ENCODE results near the gene NAP1L4.
A peak's percentile ranks its signal among the peaks of the same experiment; 100 is the strongest.

Gene NAP1L4

GRCh38 chr11:2994336-2994730 is 2.2 kb upstream of the NAP1L4 start:
- TF ChIP-seq CEBPB (IDR thresholded peaks at IDR 0.05) (no peak), YY1 (IDR thresholded peaks at IDR 0.05; ENCODE audit: low read depth) (no peak), NFIC (IDR thresholded peaks at IDR 0.05) (no peak), ZBTB7A (IDR thresholded peaks at IDR 0.05; ENCODE audit: low read depth) (no peak), TCF12 (IDR thresholded peaks at IDR 0.05; ENCODE audit: low read depth) (no peak), RAD21 (IDR thresholded peaks at IDR 0.05; ENCODE audit: low read depth) (no peak), CREB1 (IDR thresholded peaks at IDR 0.05; ENCODE audit: low read depth) (no peak), MAX (IDR thresholded peaks at IDR 0.05) (no peak), FOXM1 (IDR thresholded peaks at IDR 0.05; ENCODE audit: borderline replicate concordance, low read depth) (no peak), USF1 (IDR thresholded peaks at IDR 0.05) (no peak)

DNA sequence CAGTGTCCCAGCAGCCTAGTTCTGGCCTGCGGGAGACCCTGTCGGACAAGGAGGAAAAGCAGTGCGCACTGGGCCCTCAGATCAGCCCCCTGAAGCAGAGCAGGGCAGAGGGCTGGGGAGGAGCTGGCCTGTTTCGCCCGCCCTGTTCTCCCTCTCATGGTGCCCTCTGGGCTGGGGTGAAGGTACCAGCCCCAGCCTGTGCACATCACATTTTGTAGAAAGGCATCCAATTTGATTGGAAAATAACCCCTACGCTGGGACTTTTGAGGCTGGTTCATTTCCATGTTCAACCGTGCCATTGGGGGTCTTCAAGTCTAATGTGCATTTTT is 832 bp upstream of the NAP1L4 start:
- no peak for TF ChIP-seq MAX (IDR thresholded peaks at IDR 0.05)
- no peak for TF ChIP-seq CREB1 (IDR thresholded peaks at IDR 0.05; ENCODE audit: low read depth)

DNA sequence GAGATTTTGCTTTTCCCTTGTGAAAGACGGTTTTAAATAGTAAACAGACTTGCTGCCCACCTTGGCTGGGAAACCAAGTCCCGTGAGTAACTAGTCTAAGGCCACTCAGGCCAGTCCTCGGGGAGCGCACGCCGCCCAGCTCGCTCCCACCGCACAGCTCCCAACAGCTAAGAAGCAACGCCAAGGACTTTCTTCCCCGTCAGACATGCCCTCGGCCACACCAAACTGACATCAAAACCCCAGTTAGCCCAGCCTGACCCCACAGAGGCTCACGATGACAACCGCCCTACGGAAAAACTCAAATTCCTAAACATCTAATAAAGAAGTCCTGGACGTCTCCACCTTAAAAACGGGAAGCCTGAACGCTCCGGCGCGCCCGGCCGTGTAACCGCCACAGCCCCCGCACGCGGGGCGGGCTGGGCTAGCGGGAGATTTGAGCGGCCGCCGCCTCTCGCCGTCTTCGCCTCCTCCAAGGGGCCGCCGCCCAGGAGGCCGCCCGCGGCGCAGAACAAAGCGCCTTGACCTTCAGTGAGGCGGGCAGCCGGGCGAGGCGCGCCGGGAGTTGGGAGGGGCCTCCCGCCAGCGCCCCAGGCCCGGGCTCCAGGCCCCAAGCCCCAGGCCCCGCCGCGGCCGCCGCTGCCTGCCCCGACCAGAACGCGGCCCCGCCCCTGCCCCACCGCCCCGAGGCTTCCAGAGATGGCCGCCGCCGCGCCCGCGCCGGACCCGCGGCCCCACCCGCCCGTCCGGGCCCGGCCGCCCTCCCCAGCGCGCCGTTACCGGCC is 486 bp downstream of the NAP1L4 start:
- TF ChIP-seq EGR1 (IDR thresholded peaks at IDR 0.05) (peak; percentile 65; the same call in 1 of the 2 replicates), NFIC (IDR thresholded peaks at IDR 0.05) (no peak), CREB1 (IDR thresholded peaks at IDR 0.05; ENCODE audit: low read depth) (no peak), TAF1 (IDR thresholded peaks at IDR 0.05; ENCODE audit: low read depth) (peak; percentile 14; the same call in 1 of the 2 replicates), FOXM1 (IDR thresholded peaks at IDR 0.05; ENCODE audit: borderline replicate concordance, low read depth) (no peak), USF1 (IDR thresholded peaks at IDR 0.05) (no peak), RAD21 (IDR thresholded peaks at IDR 0.05; ENCODE audit: low read depth) (no peak), YY1 (IDR thresholded peaks at IDR 0.05; ENCODE audit: low read depth) (no peak), CEBPB (IDR thresholded peaks at IDR 0.05) (no peak), TCF12 (IDR thresholded peaks at IDR 0.05; ENCODE audit: low read depth) (peak; percentile 33; the same call in 1 of the 2 replicates), EP300 (IDR thresholded peaks at IDR 0.05; ENCODE audit: borderline replicate concordance) (no peak; the same call in 1 of the 2 replicates), MAX (IDR thresholded peaks at IDR 0.05) (peak; percentile 64; the same call in 1 of the 2 replicates), TEAD4 (IDR thresholded peaks at IDR 0.05) (no peak), ZBTB7A (IDR thresholded peaks at IDR 0.05; ENCODE audit: low read depth) (no peak)
- TF ChIP-seq, protein P1, sequence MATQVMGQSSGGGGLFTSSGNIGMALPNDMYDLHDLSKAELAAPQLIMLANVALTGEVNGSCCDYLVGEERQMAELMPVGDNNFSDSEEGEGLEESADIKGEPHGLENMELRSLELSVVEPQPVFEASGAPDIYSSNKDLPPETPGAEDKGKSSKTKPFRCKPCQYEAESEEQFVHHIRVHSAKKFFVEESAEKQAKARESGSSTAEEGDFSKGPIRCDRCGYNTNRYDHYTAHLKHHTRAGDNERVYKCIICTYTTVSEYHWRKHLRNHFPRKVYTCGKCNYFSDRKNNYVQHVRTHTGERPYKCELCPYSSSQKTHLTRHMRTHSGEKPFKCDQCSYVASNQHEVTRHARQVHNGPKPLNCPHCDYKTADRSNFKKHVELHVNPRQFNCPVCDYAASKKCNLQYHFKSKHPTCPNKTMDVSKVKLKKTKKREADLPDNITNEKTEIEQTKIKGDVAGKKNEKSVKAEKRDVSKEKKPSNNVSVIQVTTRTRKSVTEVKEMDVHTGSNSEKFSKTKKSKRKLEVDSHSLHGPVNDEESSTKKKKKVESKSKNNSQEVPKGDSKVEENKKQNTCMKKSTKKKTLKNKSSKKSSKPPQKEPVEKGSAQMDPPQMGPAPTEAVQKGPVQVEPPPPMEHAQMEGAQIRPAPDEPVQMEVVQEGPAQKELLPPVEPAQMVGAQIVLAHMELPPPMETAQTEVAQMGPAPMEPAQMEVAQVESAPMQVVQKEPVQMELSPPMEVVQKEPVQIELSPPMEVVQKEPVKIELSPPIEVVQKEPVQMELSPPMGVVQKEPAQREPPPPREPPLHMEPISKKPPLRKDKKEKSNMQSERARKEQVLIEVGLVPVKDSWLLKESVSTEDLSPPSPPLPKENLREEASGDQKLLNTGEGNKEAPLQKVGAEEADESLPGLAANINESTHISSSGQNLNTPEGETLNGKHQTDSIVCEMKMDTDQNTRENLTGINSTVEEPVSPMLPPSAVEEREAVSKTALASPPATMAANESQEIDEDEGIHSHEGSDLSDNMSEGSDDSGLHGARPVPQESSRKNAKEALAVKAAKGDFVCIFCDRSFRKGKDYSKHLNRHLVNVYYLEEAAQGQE (IDR thresholded peaks at IDR 0.05; ENCODE audit: low read depth) = no peak

GRCh38 chr11:2990617-2991451 is 1.3 kb downstream of the NAP1L4 start:
- TF ChIP-seq FOXM1 (IDR thresholded peaks at IDR 0.05; ENCODE audit: borderline replicate concordance, low read depth) (no peak), YY1 (IDR thresholded peaks at IDR 0.05; ENCODE audit: low read depth) (peak; percentile 76; the same call in 1 of the 2 replicates)

- no peak for TF ChIP-seq YY1 (IDR thresholded peaks at IDR 0.05; ENCODE audit: low read depth)
- TF ChIP-seq FOXM1 (IDR thresholded peaks at IDR 0.05; ENCODE audit: borderline replicate concordance, low read depth) = no peak
- TF ChIP-seq ZBTB7A (IDR thresholded peaks at IDR 0.05; ENCODE audit: low read depth) = no peak
- TF ChIP-seq RAD21 (IDR thresholded peaks at IDR 0.05; ENCODE audit: low read depth) = no peak
- no peak for TF ChIP-seq MAX (IDR thresholded peaks at IDR 0.05)
- no peak for TF ChIP-seq CEBPB (IDR thresholded peaks at IDR 0.05)
- TF ChIP-seq TAF1 (IDR thresholded peaks at IDR 0.05; ENCODE audit: low read depth) = no peak
- no peak for TF ChIP-seq TCF12 (IDR thresholded peaks at IDR 0.05; ENCODE audit: low read depth)
- TF ChIP-seq EP300 (IDR thresholded peaks at IDR 0.05; ENCODE audit: borderline replicate concordance) = no peak
- TF ChIP-seq TEAD4 (IDR thresholded peaks at IDR 0.05) = no peak
- TF ChIP-seq, protein P1 (IDR thresholded peaks at IDR 0.05; ENCODE audit: low read depth) = no peak
- TF ChIP-seq CREB1 (IDR thresholded peaks at IDR 0.05; ENCODE audit: low read depth) = no peak
- TF ChIP-seq NFIC (IDR thresholded peaks at IDR 0.05) = no peak
- no peak for TF ChIP-seq USF1 (IDR thresholded peaks at IDR 0.05)
- no peak for TF ChIP-seq EGR1 (IDR thresholded peaks at IDR 0.05)
These were observed 2.6 kb downstream of the NAP1L4 start for GRCh38 chr11:2989551-2989950.

Measured in Ishikawa (cell line).